Transverse colon (tissue), 4 donors: Measurements from ENCODE around the gene PEX11A. TPM values are rescaled to one million over a fixed set of nuclear protein-coding genes. Genes with fewer than 3 reads are reported as not detected.
"Not testable (repeated sequence)": the region's sequence is repeated elsewhere in the genome, so short reads cannot be mapped to it uniquely, and the experiment has no call there.

Experiments
- DNase-seq: peaks from one replicate; pipeline ENCODE4 v3.0.0-alpha.2; 2019
- H3K27ac ChIP-seq, 4 donors: fragments of 200-600 bp; sonication (generic); 2 replicates each; pipeline ENCODE4 v1.5.1; 2016 to 2018; ENCODE audit warnings: inconsistent platforms in 4 of 4
- H3K27me3 ChIP-seq: fragments of 200-600 bp; sonication (generic); 2 replicates; pipeline ENCODE4 v1.5.1; 2017; ENCODE audit warnings: inconsistent platforms
- H3K36me3 ChIP-seq, 4 donors: fragments of 200-600 bp; sonication (generic); 2 replicates each; pipeline ENCODE4 v1.5.1; 2017 to 2019; ENCODE audit warnings: inconsistent platforms in 4 of 4
- H3K4me1 ChIP-seq, 4 donors: fragments of 200-600 bp; sonication (generic); 2 replicates each; pipeline ENCODE4 v1.5.1; 2017 to 2020; ENCODE audit warnings: inconsistent platforms in 4 of 4
- H3K4me3 ChIP-seq, 4 donors: fragments of 200-600 bp; sonication (generic); 1 replicate in 1 of 4; 2 replicates in 3 of 4; pipeline versions ENCODE4 v1.5.1 to v1.6.1; 2017 to 2019; ENCODE audit warnings: inconsistent platforms in 4 of 4
- H3K9me3 ChIP-seq, 2 donors: fragments of 200-600 bp; sonication (generic); 2 replicates each; pipeline ENCODE4 v1.5.1; 2017 to 2019; ENCODE audit warnings: inconsistent platforms in 2 of 2
- EP300 ChIP-seq: sonication (generic); formaldehyde crosslinking; IDR thresholded peaks from one replicate; pipeline ENCODE4 v1.6.1; 2017; ENCODE audit warnings: antibody characterized with exemption, low read depth
- POLR2A ChIP-seq: fragments of 450-650 bp; IDR thresholded peaks from one replicate; pipeline ENCODE4 v1.6.1; 2016; ENCODE audit warnings: antibody characterized with exemption, mild to moderate bottlenecking, moderate library complexity
- POLR2AphosphoS5 ChIP-seq, 3 donors: sonication (generic); formaldehyde crosslinking; IDR thresholded peaks; one replicate each; pipeline ENCODE4 v1.6.1; 2016; ENCODE audit warnings: antibody characterized with exemption in 3 of 3
- WGBS, 2 donors: methylation state at CpG; one replicate each; pipeline ENCODE4 v1.1.5; 2018; ENCODE audit warnings: low coverage in 1 of 2; 5-methylcytosine and 5-hydroxymethylcytosine counted together
- in situ Hi-C, 4 donors: fragments of 200-750 bp; cut with MboI; loops; one replicate each; pipeline versions ENCODE4 v1.15.0 to v1.15.1; 2017; ENCODE audit warnings: low sequenced_read_pairs in 3 of 4, low pct_ligation_motif_present in 1 of 4, low pct_unique_long_range_greater_than_20kb in 1 of 4
- intact Hi-C: fragments of 100-400 bp; cut with DNase I; formaldehyde crosslinking; loops from one replicate; pipeline ENCODE4 v1.15.1; 2023; ENCODE audit warnings: low total_unique reads
- total RNA-seq, 4 donors: library from RNA; depleted of rRNA; stranded (reverse); fragments of >200 nt; gene quantifications; one replicate each; pipeline ENCODE4 v1.1.0, GENCODE V29; 2016
- TF ChIP-seq, protein P1 (sequence below), 5 experiments: fragments of 200-600 bp in 3 of 5; fragments of 450-650 bp in 2 of 5; sonication (generic) in 3 of 5; IDR thresholded peaks; 1 replicate in 2 of 5; 2 replicates in 3 of 5; pipeline ENCODE4 v1.5.1; 2016 to 2017; ENCODE audit warnings: antibody characterized with exemption in 5 of 5, inconsistent platforms in 3 of 5, mild to moderate bottlenecking in 2 of 5, moderate library complexity in 1 of 5

PEX11A gene
- total RNA-seq, 4 donors from 2014 or later = 6.8 to 113 (median 40.6) TPM

DNA sequence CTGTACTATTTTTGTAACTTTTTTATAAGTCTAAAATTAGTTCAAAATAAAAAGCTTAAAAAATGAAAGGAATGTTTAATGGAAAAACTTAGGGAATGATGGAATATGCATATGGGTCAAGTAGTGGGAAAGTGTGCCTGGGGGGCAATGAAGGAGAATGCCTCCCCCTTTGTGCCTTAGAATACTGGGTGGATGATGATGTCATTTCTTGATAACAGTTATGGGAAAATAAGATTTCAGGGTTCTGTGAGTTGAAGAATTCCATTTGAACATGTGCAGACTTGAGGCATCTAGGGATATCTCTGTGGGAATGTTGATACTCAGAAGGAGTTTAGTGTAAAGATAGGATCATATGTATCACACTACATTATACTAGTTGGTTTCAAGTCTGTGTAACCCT lies 13.9 kb upstream of the PEX11A start:
- Histone ChIP-seq H3K36me3 (no peaks in the 10 kb centered on the region), H3K27ac (no peak overlapping the region), H3K9me3 (no peaks in the 10 kb centered on the region), H3K4me1 (no peaks in the 10 kb centered on the region), H3K4me3 (no peak overlapping the region), H3K27me3 (no peaks in the 10 kb centered on the region)
- in situ Hi-C loops = no loop called here
- intact Hi-C loops = no loop called here
- DNase-seq = no peak
- TF ChIP-seq POLR2AphosphoS5 (IDR thresholded peaks at IDR 0.05) = no peak
- no peak for TF ChIP-seq EP300
- no peak for TF ChIP-seq POLR2A
- TF ChIP-seq, protein P1, sequence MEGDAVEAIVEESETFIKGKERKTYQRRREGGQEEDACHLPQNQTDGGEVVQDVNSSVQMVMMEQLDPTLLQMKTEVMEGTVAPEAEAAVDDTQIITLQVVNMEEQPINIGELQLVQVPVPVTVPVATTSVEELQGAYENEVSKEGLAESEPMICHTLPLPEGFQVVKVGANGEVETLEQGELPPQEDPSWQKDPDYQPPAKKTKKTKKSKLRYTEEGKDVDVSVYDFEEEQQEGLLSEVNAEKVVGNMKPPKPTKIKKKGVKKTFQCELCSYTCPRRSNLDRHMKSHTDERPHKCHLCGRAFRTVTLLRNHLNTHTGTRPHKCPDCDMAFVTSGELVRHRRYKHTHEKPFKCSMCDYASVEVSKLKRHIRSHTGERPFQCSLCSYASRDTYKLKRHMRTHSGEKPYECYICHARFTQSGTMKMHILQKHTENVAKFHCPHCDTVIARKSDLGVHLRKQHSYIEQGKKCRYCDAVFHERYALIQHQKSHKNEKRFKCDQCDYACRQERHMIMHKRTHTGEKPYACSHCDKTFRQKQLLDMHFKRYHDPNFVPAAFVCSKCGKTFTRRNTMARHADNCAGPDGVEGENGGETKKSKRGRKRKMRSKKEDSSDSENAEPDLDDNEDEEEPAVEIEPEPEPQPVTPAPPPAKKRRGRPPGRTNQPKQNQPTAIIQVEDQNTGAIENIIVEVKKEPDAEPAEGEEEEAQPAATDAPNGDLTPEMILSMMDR (IDR thresholded peaks at IDR 0.05) = no peak

DNA sequence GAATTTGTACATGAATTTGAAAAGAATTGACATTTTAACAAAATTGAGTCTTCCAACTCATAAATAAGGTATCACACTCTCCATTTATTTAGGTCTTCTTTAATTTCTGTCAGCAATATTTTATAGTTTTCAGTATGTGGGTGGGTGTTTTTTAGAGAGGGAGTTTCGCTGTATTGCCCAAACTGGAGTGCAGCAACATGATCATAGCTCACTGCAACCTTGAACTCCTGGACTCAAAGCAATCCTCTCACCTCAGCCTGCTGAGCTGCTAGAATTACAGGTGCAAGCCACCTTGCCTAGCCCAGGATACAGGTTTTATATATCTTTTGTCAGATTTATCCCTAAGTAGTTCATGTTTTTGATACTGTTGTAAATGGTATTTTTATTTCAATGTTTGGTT lies 4.6 kb upstream of the PEX11A start:
- Histone ChIP-seq H3K27me3 (no peaks in the 10 kb centered on the region), H3K9me3 (no peaks in the 10 kb centered on the region), H3K27ac (no peak overlapping the region), H3K4me3 (no peak overlapping the region), H3K4me1 (peaks cover 0 to 7% (median 3%) of the 10 kb centered on the region in 4 donors), H3K36me3 (no peaks in the 10 kb centered on the region)
- WGBS, 2 donors = 94 to 100% methylated on average over 1 of the region's 1 CpG
- intact Hi-C loops (no loop called here), in situ Hi-C loops (no loop called here)
- TF ChIP-seq POLR2A (no peak), EP300 (no peak), POLR2AphosphoS5 (IDR thresholded peaks at IDR 0.05) (no peak)
- DNase-seq = no peak

DNA sequence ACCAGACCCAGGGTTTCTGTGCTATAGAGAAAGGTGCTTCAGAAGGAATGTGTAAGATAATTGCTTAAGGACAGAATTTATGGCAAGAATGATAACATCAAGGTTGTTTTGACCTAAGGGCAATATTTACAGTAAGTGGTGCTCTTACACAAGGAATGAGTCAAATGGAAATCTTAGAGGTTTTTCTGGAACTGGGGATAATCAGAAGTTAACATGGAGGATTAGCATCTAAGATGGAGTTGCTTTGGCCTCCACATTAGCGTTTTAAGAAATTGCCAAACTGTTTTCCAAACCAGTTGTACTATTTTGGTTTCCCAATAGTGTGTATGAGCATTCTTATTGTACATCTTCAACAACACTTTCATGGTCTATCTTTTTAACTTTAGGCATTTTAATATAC lies 3.1 kb upstream of the PEX11A start:
- Histone ChIP-seq H3K9me3 (no peaks in the 10 kb centered on the region), H3K27me3 (no peaks in the 10 kb centered on the region), H3K4me1 (peaks cover under 1 to 17% (median 11%) of the 10 kb centered on the region in 4 donors), H3K27ac (no peak overlapping the region), H3K36me3 (no peaks in the 10 kb centered on the region), H3K4me3 (no peak overlapping the region)
- no peak for DNase-seq
- intact Hi-C loops = no loop called here
- TF ChIP-seq POLR2A = no peak
- TF ChIP-seq POLR2AphosphoS5 (IDR thresholded peaks at IDR 0.05) = no peak
- TF ChIP-seq, protein P1 (IDR thresholded peaks at IDR 0.05) = no peak
- TF ChIP-seq EP300 = no peak
- 75 to 86% methylated on average over 1 of the region's 1 CpG for WGBS, 2 donors
- in situ Hi-C loops = no loop called here

GRCh38 chr15:89693091-89693490 lies 2.5 kb upstream of the PEX11A start:
- Histone ChIP-seq H3K27me3 (no peaks in the 10 kb centered on the region), H3K4me3 (no peak overlapping the region), H3K27ac (no peak overlapping the region), H3K4me1 (peaks cover 3 to 22% (median 15%) of the 10 kb centered on the region in 4 donors), H3K36me3 (no peaks in the 10 kb centered on the region), H3K9me3 (no peaks in the 10 kb centered on the region)
- no peak for DNase-seq
- TF ChIP-seq POLR2A (no peak), EP300 (no peak), POLR2AphosphoS5 (IDR thresholded peaks at IDR 0.05) (no peak)
- TF ChIP-seq, protein P1 (IDR thresholded peaks at IDR 0.05) = no peak
- in situ Hi-C loops (no loop called here), intact Hi-C loops (no loop called here)
- WGBS, 2 donors = 10 to 33% methylated on average over 2 of the region's 2 CpGs

DNA sequence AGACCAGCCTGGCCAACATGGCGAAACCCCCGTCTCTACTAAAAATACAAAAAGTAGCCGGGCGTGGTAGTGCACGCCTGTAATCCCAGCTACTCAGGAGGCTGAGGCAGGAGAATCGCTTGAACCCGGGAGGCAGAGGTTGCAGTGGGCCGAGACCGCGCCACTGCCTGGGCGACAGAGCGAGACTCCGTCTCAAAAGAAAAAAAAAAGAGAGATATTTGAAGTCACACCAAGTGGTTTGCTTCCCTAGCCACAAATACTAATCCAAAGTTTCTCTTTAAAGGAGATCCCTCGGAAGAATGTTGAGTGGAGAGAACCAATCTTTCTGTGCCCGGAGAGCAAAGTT lies 651 bp downstream of the PEX11A start:
- WGBS, 2 donors = 20 to 40% methylated on average over 4 to 15 of the region's 15 CpGs
- Histone ChIP-seq H3K4me3 (peak overlapping the region; percentile 54 to 82 (median 67)), H3K27ac (peak overlapping the region; percentile 78 to 83 (median 80)), H3K4me1 (peaks cover 3 to 32% (median 17%) of the 10 kb centered on the region in 4 donors)
- H3K9me3 ChIP-seq, H3K27me3 ChIP-seq, intact Hi-C loops, DNase-seq, in situ Hi-C loops, H3K36me3 ChIP-seq: not testable (repeated sequence)
